Measurements from ENCODE around the gene VIM.
"Not testable (repeated sequence)": the region's sequence is repeated elsewhere in the genome, so short reads cannot be mapped to it uniquely, and the experiment has no call there.

VIM gene

DNA sequence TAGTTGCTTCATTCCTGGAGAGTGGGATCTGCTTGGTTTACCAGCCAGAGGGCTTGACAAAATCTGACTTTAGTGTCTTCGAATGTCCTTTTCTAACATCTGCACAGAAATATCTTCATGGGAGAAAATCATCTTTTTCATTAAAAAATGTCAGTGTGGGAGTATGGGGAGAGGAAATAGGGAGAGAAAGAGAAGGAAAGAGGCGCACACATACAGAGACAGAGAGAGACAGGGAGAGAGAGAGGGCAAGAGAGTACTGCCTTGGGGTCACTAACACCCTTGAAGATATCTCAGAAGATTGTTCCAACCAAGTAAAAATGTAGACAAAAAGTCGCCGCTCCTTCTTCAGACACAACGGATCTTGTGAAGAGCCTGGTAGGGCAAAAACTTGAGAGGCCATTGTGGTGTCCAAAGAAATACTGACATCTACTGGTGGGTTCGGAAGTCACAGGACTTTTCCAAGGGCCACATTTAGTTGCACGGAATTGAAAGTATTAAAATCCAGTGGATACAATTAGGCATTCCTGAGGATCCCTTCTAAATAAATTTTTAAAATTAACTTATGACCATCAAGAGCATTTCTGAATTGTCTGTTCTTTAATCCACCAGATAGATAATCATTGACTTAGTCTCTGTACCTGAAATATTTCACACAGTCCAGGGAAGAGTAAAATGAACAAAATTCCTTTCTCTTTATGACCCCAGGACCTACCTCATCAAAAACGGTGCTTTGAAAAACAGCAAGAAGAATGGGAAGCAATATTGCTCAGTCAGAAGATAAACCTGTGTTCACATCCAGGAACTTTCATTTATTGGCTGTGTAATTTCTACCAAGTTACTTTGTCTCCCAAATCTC, 29.7 kb downstream of the VIM start:
- DNase-seq = peak; percentile 2 to 51

DNA sequence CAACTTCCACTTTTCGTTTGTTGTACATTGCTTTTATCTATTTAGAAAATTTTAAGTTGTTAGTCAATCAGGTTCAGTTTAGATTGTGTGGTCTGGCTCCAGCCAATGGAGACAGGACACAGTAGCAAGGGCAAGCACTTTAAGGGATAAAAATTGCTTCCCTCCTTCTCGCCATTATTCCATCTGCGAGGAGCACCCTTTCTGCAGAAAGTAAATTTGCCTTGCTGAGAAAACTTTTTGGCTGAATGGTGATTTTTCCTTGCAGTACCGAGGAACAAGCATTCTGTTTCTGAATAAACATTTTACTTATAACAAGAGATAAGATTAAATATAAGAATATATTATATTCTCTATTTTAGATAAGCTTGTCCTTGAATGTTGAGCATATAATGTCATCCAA, 34.5 kb downstream of the VIM start:
- no peak for DNase-seq

DNA sequence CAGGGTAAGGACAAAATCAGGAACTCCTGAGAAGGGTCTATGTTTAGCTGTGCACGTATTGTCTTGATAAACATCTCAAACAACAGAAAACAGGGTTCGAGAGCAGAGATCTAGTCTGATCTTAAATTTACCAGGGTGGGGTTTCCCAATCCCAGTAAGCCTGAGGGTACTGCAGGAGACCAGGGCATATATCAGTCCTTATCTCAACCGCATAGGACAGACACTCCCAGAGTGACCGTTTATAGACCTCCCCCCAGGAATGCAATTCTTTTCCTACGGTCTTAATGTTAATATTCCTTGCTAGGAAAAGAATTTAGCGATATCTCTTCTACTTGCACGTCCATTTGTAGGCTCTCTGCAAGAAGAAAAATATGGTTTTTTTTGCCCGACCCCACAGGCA, 35.5 kb downstream of the VIM start:
- no peak for DNase-seq

DNA sequence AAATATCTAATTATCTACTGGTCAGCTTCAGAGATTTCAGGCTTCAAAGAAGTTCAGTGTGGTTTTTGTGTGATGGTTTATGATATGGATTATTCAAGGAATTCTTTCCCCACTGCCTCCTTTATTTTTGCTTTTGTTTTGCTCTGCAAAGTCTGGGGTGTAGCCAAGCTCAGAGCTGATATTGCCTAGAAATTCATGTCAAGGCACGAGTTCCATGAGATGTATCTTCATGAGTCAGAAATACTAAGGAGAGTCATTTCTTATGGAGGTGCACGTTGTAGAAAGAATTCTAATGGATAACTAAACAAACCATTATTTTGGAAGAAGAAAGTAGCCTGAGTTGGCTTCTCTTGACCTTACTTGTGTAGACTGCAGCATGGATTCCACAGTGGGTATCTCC, 37.4 kb downstream of the VIM start:
- no peak for DNase-seq

DNA sequence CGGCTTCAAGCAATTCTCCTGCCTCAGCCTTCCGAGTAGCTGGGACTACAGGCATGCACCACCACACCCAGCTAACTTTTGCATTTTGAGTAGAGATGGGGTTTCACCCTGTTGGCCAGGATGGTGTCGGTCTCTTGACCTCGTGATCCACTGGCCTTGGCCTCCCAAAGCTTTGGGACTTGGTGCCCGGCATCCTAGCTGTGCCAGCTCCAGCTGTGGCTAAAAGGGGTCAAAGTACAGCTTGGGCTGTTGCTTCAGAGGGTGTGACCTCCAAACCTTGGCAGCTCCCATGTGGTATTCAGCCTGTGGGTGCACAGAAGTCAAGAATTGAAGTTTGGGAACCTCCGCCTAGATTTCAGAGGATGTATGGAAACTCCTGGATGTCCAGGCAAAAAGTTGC, 38.5 kb downstream of the VIM start:
- DNase-seq = not testable (repeated sequence)

DNA sequence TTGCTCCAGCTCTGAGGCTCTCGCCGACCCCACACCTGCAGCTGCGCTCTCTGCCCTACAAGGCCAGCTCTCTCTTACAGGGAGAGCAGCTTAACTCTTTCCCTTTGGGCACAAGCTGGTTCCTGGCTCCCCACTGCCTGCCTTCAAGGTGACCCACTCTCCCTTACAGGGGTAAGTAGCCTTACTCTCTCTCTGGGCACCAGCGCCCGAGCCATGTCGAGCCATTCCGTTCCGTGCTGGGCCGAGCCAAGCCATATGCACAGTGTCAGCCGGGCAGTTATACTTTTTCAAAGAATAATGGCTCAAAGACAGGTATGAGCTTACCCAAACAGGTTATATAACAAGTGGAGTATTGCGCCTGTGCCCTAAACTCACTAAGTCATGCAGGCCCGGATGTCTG, 44.6 kb downstream of the VIM start:
- DNase-seq = no peak

- no peak for DNase-seq
Observed at GRCh38 chr10:17273403-17273802, 45.4 kb downstream of the VIM start.

DNA sequence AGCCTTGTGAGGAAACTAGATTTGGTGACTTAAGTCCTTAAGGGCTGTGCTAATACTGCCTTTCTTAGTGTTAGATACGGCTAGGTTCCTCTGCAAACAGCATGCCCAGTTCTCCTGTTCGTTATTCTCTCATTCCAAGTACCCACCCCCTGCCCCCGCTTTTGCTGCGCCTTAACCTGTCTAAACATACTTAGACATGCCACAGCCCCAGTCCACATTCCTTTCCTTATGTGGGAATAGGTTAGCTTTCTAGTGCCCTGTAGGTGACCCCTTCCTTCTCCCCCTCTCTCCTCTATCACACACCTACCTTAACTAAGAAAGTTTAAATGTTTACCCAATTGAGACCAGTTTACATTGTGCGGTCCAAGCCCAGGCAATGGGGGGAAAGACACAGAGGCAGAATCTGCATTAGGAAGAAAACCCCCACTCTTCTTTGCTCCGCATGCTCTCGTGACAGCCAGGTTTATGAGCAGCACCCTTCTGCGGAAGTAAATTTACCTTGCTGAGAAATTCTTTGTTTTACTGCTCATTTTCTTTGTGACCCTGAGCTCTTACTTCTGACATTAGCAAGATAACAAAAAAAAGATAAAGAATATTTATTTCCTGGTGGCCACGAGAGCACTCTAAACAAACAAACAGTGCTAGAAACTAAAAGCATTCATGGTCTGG, 48.8 kb downstream of the VIM start:
- no peak for DNase-seq

DNA sequence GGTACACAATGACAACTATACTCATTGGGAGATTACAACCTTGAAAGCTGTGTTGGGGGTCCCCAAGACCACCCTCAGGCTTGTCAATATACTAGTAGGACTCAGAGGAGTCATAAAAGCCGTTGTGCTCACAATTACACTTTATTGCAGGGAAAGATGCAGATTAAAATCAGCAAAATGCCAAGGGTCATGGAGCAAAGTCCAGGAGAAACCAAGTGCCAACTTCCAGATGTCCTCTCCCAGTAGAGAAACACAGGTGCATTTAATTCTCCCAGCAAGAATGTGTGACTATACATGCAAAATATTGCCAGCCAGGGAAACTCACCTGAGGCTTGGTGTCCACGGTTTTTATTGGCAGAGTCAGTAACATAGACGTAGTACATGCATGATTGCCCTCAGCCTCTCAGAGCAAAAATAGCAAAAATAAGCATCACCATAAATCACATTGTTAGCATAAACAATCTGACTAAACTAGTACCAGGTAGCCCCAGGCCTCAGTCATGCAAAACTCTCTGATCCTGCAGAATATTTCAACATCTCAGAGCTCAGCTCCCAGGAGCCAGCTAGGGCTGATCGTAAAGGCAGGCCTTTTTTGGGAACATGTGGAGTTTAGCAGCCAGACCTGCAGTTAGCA, 50.7 kb downstream of the VIM start:
- DNase-seq = no peak

DNA sequence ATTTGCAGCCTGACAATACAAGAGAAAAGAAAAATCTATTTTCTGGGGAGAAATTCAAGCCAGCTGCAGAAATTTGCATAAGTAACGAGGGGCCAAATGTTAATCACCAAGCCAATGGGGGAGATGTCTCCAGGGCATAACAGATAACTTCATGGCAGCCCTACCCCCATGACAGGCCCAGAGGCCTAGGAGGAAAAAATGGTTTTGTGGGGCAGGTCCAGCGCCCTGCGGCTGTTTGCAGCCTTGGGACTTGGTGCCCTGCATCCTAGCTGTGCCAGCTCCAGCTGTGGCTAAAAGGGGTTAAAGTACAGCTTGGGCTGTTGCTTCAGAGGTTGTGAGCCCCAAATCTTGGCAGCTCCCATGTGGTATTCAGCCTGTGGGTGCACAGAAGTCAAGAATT, 54.3 kb downstream of the VIM start:
- DNase-seq = no peak

- no peak for DNase-seq
Observed at GRCh38 chr10:17286562-17287550, 58.8 kb downstream of the VIM start.

All from NCI-H524 (cell line).